K562 (cell line): ENCODE measurements around the gene PBRM1. TPM values are rescaled to one million over a fixed set of nuclear protein-coding genes. Genes with fewer than 3 reads are reported as not detected.
A peak's percentile ranks its signal among the peaks of the same experiment; 100 is the strongest.

Experiments used
- DNMT1 ChIP-seq: fragments of 450-650 bp; IDR thresholded peaks from 2 replicates; pipeline ENCODE4 v1.6.1; 2016; ENCODE audit warnings: antibody characterized with exemption, mild to moderate bottlenecking
- MCM5 ChIP-seq: fragments of 450-650 bp; IDR thresholded peaks from 2 replicates; pipeline ENCODE4 v1.6.1; 2016; ENCODE audit warnings: low read depth
- polyA plus RNA-seq, 8 experiments: library from polyadenylated mRNA; depleted of rRNA in 4 of 8; stranded (reverse) in 5 of 8; unstranded in 3 of 8; fragments of >200 nt; fragmentation: Nextera tagmentation in 2 of 8; fragmentation: Illumina TruSeq in 1 of 8; extraction: Ambion mirVana in 2 of 8; extraction: Trizol in 1 of 8; gene quantifications; 2 replicates each; pipeline versions ENCODE4 v1.2.1 to v1.2.3, GENCODE V29; 2011 to 2014; ENCODE audit warnings: inconsistent platforms in 1 of 8, missing spikeins in 1 of 8
- total RNA-seq, 7 experiments: library from RNA; depleted of rRNA in 6 of 7; stranded (reverse); fragments of >200 nt in 6 of 7; fragmentation: Illumina TruSeq in 2 of 7; extraction: Trizol in 2 of 7; gene quantifications; 2 replicates each; pipeline versions ENCODE4 v1.2.1 to v1.2.3, GENCODE V29; 2011 to 2021; ENCODE audit warnings: low replicate concordance in 1 of 7
- TF ChIP-seq, protein P1 (sequence below): fragments of 450-650 bp; IDR thresholded peaks from 2 replicates; pipeline ENCODE4 v1.6.1; 2016; ENCODE audit warnings: mild to moderate bottlenecking, moderate library complexity
- TF ChIP-seq, protein P2 (sequence below), 2 experiments: fragments of 150-350 bp in 1 of 2; IDR thresholded peaks; 2 replicates each; pipeline ENCODE4 v1.6.1; 2012 to 2016; ENCODE audit warnings: low read depth in 2 of 2, low read length in 2 of 2, mild to moderate bottlenecking in 1 of 2, moderate library complexity in 1 of 2

The PBRM1 gene
- total and polyA plus RNA-seq, 9 of the 15 experiments (the other 6 are each of a cell fraction or from before 2014, with no cell fraction given), result 3.9 to 31.8 (median 19.0) TPM

DNA sequence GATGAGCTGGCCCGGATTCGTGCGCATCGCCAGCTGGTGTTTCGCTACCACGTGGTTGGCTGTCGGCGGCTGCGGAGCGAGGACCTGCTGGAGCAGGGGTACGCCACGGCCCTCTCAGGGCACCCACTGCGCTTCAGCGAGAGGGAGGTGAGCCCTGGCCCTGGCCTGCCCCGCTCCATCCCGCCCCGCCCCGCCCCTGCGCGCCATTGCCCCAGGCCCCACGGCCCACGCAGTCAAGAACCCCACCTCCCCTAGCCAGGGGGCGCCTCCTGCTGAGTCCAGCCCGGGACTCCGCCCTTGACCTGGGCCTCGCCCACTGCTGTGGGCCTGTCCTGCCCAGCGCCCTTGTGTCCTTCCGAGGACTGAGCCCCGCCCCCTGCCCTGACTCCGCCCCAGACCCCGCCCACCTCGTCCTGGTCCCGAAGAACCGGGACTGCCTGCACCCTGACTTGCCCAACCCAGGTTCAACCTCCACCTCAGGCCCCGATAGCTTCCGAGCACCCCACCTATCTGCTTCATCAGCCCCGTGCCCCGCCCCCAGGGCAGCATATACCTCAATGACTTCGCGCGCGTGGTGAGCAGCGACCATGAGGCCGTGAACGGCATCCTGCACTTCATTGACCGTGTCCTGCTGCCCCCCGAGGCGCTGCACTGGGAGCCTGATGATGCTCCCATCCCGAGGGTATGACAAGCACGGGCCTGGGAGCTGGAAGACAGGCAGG, 166.8 kb downstream of the PBRM1 start (continued):
- TF ChIP-seq, protein P1, sequence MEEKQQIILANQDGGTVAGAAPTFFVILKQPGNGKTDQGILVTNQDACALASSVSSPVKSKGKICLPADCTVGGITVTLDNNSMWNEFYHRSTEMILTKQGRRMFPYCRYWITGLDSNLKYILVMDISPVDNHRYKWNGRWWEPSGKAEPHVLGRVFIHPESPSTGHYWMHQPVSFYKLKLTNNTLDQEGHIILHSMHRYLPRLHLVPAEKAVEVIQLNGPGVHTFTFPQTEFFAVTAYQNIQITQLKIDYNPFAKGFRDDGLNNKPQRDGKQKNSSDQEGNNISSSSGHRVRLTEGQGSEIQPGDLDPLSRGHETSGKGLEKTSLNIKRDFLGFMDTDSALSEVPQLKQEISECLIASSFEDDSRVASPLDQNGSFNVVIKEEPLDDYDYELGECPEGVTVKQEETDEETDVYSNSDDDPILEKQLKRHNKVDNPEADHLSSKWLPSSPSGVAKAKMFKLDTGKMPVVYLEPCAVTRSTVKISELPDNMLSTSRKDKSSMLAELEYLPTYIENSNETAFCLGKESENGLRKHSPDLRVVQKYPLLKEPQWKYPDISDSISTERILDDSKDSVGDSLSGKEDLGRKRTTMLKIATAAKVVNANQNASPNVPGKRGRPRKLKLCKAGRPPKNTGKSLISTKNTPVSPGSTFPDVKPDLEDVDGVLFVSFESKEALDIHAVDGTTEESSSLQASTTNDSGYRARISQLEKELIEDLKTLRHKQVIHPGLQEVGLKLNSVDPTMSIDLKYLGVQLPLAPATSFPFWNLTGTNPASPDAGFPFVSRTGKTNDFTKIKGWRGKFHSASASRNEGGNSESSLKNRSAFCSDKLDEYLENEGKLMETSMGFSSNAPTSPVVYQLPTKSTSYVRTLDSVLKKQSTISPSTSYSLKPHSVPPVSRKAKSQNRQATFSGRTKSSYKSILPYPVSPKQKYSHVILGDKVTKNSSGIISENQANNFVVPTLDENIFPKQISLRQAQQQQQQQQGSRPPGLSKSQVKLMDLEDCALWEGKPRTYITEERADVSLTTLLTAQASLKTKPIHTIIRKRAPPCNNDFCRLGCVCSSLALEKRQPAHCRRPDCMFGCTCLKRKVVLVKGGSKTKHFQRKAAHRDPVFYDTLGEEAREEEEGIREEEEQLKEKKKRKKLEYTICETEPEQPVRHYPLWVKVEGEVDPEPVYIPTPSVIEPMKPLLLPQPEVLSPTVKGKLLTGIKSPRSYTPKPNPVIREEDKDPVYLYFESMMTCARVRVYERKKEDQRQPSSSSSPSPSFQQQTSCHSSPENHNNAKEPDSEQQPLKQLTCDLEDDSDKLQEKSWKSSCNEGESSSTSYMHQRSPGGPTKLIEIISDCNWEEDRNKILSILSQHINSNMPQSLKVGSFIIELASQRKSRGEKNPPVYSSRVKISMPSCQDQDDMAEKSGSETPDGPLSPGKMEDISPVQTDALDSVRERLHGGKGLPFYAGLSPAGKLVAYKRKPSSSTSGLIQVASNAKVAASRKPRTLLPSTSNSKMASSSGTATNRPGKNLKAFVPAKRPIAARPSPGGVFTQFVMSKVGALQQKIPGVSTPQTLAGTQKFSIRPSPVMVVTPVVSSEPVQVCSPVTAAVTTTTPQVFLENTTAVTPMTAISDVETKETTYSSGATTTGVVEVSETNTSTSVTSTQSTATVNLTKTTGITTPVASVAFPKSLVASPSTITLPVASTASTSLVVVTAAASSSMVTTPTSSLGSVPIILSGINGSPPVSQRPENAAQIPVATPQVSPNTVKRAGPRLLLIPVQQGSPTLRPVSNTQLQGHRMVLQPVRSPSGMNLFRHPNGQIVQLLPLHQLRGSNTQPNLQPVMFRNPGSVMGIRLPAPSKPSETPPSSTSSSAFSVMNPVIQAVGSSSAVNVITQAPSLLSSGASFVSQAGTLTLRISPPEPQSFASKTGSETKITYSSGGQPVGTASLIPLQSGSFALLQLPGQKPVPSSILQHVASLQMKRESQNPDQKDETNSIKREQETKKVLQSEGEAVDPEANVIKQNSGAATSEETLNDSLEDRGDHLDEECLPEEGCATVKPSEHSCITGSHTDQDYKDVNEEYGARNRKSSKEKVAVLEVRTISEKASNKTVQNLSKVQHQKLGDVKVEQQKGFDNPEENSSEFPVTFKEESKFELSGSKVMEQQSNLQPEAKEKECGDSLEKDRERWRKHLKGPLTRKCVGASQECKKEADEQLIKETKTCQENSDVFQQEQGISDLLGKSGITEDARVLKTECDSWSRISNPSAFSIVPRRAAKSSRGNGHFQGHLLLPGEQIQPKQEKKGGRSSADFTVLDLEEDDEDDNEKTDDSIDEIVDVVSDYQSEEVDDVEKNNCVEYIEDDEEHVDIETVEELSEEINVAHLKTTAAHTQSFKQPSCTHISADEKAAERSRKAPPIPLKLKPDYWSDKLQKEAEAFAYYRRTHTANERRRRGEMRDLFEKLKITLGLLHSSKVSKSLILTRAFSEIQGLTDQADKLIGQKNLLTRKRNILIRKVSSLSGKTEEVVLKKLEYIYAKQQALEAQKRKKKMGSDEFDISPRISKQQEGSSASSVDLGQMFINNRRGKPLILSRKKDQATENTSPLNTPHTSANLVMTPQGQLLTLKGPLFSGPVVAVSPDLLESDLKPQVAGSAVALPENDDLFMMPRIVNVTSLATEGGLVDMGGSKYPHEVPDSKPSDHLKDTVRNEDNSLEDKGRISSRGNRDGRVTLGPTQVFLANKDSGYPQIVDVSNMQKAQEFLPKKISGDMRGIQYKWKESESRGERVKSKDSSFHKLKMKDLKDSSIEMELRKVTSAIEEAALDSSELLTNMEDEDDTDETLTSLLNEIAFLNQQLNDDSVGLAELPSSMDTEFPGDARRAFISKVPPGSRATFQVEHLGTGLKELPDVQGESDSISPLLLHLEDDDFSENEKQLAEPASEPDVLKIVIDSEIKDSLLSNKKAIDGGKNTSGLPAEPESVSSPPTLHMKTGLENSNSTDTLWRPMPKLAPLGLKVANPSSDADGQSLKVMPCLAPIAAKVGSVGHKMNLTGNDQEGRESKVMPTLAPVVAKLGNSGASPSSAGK, result peak; percentile 73; the same call in 1 of the 2 replicates
- no peak for TF ChIP-seq DNMT1
- TF ChIP-seq, protein P2, sequence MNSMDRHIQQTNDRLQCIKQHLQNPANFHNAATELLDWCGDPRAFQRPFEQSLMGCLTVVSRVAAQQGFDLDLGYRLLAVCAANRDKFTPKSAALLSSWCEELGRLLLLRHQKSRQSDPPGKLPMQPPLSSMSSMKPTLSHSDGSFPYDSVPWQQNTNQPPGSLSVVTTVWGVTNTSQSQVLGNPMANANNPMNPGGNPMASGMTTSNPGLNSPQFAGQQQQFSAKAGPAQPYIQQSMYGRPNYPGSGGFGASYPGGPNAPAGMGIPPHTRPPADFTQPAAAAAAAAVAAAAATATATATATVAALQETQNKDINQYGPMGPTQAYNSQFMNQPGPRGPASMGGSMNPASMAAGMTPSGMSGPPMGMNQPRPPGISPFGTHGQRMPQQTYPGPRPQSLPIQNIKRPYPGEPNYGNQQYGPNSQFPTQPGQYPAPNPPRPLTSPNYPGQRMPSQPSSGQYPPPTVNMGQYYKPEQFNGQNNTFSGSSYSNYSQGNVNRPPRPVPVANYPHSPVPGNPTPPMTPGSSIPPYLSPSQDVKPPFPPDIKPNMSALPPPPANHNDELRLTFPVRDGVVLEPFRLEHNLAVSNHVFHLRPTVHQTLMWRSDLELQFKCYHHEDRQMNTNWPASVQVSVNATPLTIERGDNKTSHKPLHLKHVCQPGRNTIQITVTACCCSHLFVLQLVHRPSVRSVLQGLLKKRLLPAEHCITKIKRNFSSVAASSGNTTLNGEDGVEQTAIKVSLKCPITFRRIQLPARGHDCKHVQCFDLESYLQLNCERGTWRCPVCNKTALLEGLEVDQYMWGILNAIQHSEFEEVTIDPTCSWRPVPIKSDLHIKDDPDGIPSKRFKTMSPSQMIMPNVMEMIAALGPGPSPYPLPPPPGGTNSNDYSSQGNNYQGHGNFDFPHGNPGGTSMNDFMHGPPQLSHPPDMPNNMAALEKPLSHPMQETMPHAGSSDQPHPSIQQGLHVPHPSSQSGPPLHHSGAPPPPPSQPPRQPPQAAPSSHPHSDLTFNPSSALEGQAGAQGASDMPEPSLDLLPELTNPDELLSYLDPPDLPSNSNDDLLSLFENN (IDR thresholded peaks at IDR 0.05; ENCODE audit: low read depth in 2 of 2, low read length in 2 of 2), result no peak
- no peak for TF ChIP-seq MCM5
